Endothelial cell (in vitro differentiated cells): Measurements from ENCODE around the gene UGCG. TPM values are rescaled to one million over a fixed set of nuclear protein-coding genes. Genes with fewer than 3 reads are reported as not detected.

ENCODE experiments used
- DNase-seq: peaks from one replicate; pipeline ENCODE4 v3.0.0; 2021; ENCODE audit warnings: low spot score
- H3K27ac Mint-ChIP-seq: one replicate; pipeline ENCODE4 v1.8.0; 2021; ENCODE audit warnings: mixed read lengths, inconsistent platforms; ENCODE audit not compliant: unreplicated experiment
- H3K27me3 Mint-ChIP-seq: one replicate; pipeline ENCODE4 v1.8.0; 2021; ENCODE audit warnings: mild to moderate bottlenecking, moderate library complexity, mixed read lengths, inconsistent platforms; ENCODE audit not compliant: unreplicated experiment
- H3K36me3 Mint-ChIP-seq: one replicate; pipeline ENCODE4 v1.8.0; 2021; ENCODE audit warnings: mild to moderate bottlenecking, low read depth, mixed read lengths, inconsistent platforms; ENCODE audit not compliant: unreplicated experiment
- H3K4me1 Mint-ChIP-seq: one replicate; pipeline ENCODE4 v1.8.0; 2021; ENCODE audit warnings: mild to moderate bottlenecking, mixed read lengths, inconsistent platforms; ENCODE audit not compliant: unreplicated experiment
- H3K4me3 Mint-ChIP-seq: one replicate; pipeline ENCODE4 v1.8.0; 2021; ENCODE audit warnings: mild to moderate bottlenecking, mixed read lengths, inconsistent platforms; ENCODE audit not compliant: unreplicated experiment
- H3K9me3 Mint-ChIP-seq: one replicate; pipeline ENCODE4 v1.8.0; 2021; ENCODE audit warnings: mixed read lengths, inconsistent platforms; ENCODE audit not compliant: unreplicated experiment
- total RNA-seq: library from RNA; stranded (reverse); fragmentation: NEBNext Ultra II Directional; extraction: Animal tissue kit (Norgen Biotek cat#: 25700); gene quantifications from one replicate; pipeline ENCODE4 v1.2.1, GENCODE V29; 2021; ENCODE audit not compliant: unreplicated experiment
- TF ChIP-seq, protein P1 (sequence below): fragments of 200-600 bp; sonication (generic); IDR thresholded peaks from one replicate; pipeline ENCODE4 v1.5.0; 2021; ENCODE audit warnings: antibody characterized with exemption; ENCODE audit not compliant: unreplicated experiment

Gene UGCG
- total RNA-seq, 1 donor from 2014 or later: 14.1 TPM

DNA sequence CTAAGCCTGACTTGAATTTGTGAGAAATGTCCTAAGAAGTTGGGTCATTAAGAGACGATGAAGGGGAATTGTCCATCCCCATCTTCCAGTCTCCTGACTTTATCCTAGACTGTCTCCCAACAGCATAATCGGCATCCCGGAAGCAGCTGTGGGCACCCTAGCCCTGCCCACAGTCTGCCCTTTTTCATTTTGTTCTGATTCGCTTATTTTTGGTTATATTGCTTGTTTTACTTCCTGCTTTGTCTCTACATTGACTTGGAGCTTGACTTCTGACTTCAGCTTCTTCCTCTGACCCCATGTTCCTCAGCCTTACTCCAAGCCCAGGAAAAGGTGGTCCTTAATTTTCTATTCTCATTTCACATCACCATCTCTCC, 41.8 kb downstream of the UGCG start:
- Mint-ChIP-seq H3K36me3 (no peaks in the 10 kb centered on the region), H3K4me1 (peaks cover 4% of the 10 kb centered on the region), H3K27ac (no peak overlapping the region), H3K9me3 (no peaks in the 10 kb centered on the region), H3K4me3 (no peak overlapping the region), H3K27me3 (peaks cover 3% of the 10 kb centered on the region)
- TF ChIP-seq, protein P1, sequence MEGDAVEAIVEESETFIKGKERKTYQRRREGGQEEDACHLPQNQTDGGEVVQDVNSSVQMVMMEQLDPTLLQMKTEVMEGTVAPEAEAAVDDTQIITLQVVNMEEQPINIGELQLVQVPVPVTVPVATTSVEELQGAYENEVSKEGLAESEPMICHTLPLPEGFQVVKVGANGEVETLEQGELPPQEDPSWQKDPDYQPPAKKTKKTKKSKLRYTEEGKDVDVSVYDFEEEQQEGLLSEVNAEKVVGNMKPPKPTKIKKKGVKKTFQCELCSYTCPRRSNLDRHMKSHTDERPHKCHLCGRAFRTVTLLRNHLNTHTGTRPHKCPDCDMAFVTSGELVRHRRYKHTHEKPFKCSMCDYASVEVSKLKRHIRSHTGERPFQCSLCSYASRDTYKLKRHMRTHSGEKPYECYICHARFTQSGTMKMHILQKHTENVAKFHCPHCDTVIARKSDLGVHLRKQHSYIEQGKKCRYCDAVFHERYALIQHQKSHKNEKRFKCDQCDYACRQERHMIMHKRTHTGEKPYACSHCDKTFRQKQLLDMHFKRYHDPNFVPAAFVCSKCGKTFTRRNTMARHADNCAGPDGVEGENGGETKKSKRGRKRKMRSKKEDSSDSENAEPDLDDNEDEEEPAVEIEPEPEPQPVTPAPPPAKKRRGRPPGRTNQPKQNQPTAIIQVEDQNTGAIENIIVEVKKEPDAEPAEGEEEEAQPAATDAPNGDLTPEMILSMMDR: no peak
- no peak for DNase-seq

DNA sequence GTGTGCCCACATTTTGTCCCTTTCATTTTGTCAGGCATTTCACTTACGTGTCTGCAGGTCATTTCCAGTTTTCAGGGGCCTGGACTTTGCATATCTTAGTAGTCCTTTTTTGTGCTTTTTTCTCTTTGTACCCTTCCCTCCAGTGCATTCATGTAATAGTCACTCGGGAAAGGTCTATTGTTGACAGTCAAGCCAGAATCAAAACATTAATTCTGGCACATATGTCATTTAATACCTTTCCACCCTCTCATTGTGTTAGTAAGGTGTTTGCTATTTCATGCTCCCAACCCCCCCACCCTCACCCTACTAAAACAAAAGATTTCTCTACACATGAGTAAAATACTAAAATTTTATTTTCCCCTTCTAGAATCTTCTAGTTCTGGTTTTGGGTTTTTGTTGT, 42.7 kb downstream of the UGCG start:
- H3K36me3 Mint-ChIP-seq: no peaks in the 10 kb centered on the region
- no peak overlapping the region for H3K4me3 Mint-ChIP-seq
- H3K9me3 Mint-ChIP-seq: no peaks in the 10 kb centered on the region
- no peak for DNase-seq
- peaks cover 3% of the 10 kb centered on the region for H3K27me3 Mint-ChIP-seq
- TF ChIP-seq, protein P1: no peak
- H3K4me1 Mint-ChIP-seq: peaks cover 4% of the 10 kb centered on the region
- H3K27ac Mint-ChIP-seq: no peak overlapping the region

DNA sequence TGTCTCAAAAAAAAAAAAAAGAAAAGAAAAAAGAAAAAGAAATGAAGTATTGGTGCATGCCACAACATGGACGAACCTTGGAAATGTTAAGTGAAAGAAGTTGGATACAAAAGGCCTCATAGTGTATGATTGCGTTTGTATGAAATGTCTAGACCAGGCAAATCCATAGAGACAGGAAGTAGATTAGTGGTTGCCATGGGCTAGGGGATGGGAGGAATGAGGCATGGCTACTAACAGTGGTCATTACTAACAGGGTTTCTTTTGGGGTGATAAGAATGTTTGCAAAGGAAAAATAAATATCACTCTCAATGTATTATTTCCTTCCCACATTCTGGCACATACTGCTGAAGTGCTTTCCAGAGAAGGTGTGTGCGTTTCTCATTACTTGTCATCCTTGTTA, 44.1 kb downstream of the UGCG start:
- Mint-ChIP-seq H3K36me3 (no peaks in the 10 kb centered on the region), H3K27ac (no peak overlapping the region), H3K4me3 (no peak overlapping the region), H3K9me3 (no peaks in the 10 kb centered on the region), H3K4me1 (peaks cover 4% of the 10 kb centered on the region), H3K27me3 (peaks cover 3% of the 10 kb centered on the region)
- TF ChIP-seq, protein P1: no peak
- DNase-seq: no peak

DNA sequence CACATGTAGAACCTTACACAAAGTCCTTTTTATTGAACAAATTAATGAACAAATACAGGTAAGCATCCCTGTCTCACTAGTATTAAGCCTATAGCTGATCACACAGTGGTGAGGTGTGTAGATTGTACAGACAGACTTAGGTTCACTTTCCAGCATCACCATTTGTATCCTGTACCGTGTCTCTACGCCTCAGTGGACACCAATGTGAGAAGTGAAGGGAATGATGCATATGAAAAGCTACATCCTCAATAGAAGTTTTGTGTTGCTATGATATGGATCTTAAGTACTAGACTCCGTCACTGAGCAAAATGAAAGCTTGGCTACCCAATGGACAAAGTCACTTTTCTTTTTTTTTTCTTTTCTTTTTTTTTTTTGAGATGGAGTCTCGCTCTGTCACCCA, 46.6 kb downstream of the UGCG start:
- Mint-ChIP-seq H3K9me3 (no peaks in the 10 kb centered on the region), H3K27ac (no peak overlapping the region), H3K4me1 (no peaks in the 10 kb centered on the region), H3K36me3 (no peaks in the 10 kb centered on the region), H3K27me3 (peaks cover 3% of the 10 kb centered on the region), H3K4me3 (no peak overlapping the region)
- TF ChIP-seq, protein P1: no peak
- no peak for DNase-seq

DNA sequence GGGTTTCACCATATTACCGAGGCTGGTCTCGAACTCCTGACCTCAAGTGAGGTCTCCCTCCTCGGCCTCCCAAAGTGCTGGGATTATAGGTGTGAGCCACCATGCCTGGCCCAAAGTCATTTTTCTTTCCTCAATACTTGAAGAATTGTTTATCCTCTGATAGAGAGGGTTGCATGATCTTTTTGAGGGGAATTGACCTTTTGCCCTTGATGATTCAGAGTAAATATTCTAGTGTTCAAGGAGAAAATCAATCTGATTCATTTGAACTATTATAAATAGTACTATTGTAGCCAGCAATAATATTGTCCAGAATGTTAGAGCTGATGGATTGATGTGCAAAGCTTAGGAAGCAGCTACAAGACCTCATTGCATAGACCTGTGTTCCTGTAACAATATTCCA, 47.1 kb downstream of the UGCG start:
- Mint-ChIP-seq H3K27me3 (no peaks in the 10 kb centered on the region), H3K4me1 (no peaks in the 10 kb centered on the region), H3K27ac (no peak overlapping the region), H3K9me3 (no peaks in the 10 kb centered on the region), H3K4me3 (no peak overlapping the region), H3K36me3 (no peaks in the 10 kb centered on the region)
- TF ChIP-seq, protein P1: no peak
- DNase-seq: no peak
